ENCODE data around the gene TMEM126A. TPM values are rescaled to one million over a fixed set of nuclear protein-coding genes. Genes with fewer than 3 reads are reported as not detected.
"Not testable (repeated sequence)": the region's sequence is repeated elsewhere in the genome, so short reads cannot be mapped to it uniquely, and the experiment has no call there.

Gene TMEM126A
- total RNA-seq, 1 donor from 2014 or later = 47.2 TPM

DNA sequence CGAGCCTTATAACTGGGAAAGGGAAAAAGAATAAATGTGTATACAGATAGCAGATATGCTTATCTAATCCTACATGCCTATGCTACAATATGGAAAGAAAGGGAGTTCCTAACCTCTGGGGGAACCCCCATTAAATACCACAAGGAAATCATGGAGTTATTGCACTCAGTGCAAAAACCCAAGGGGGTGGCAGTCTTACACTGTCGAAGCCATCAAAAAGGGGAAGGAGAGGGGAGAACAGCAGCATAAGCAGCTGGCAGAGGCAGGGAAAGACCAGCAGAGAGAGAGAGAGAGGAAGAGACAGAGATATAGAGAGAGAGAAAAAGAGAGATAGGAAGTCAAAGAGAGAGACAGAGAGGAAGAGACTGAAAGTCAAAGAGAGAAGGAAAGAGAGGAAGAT, 36.1 kb upstream of the TMEM126A start:
- DNase-seq (ENCODE audit: low read depth); H3K36me3 ChIP-seq (ENCODE audit: insufficient read depth, low read length); H3K27ac ChIP-seq (ENCODE audit: low read depth, low read length); H3K36me3 Mint-ChIP-seq (ENCODE audit: low read depth, unreplicated experiment); H3K79me2 ChIP-seq (ENCODE audit: insufficient read depth, low read length); H3K4me3 Mint-ChIP-seq (ENCODE audit: unreplicated experiment); H3K27me3 ChIP-seq (ENCODE audit: insufficient read depth, low read length); H3K27ac Mint-ChIP-seq (ENCODE audit: unreplicated experiment); H3K9me3 ChIP-seq (ENCODE audit: insufficient read depth, low read depth, low read length); H4K20me1 ChIP-seq (ENCODE audit: insufficient read depth, low read length); H3K27me3 Mint-ChIP-seq (ENCODE audit: low read depth, unreplicated experiment); FAIRE-seq; H3K9me3 Mint-ChIP-seq (ENCODE audit: unreplicated experiment); H3K9ac ChIP-seq (ENCODE audit: low read length); H3K4me1 Mint-ChIP-seq (ENCODE audit: low read depth, unreplicated experiment); H2AFZ ChIP-seq (ENCODE audit: low read depth, low read length); H3K4me1 ChIP-seq (ENCODE audit: insufficient read depth, low read length); H3K4me3 ChIP-seq (ENCODE audit: insufficient read depth, low read depth, low read length); H3K4me2 ChIP-seq (ENCODE audit: low read length): not testable (repeated sequence)

DNA sequence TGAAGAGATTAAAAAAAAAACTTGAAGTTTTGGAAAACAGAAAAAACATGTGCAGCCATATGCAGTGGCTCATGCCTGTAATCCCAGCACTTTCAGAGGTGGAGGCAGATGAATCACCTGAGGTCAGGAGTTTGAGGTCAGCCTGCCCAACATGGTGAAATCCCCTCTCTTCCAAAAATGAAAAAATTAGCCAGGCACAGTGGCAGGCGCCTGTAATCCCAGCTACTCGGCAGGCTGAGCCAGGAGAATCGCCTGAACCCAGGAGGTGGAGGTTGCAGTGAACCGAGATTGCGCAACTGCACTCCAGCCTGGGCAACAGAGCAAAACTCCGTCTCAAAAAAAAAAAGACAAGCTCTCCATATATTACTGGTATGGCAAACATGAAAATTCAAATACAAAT, 28.3 kb upstream of the TMEM126A start:
- Histone ChIP-seq H3K27me3 (ENCODE audit: insufficient read depth, low read length) (no peaks in the 10 kb centered on the region), H3K4me3 (ENCODE audit: insufficient read depth, low read depth, low read length) (no peak overlapping the region), H3K36me3 (ENCODE audit: insufficient read depth, low read length) (no peaks in the 10 kb centered on the region), H3K4me1 (ENCODE audit: insufficient read depth, low read length) (no peaks in the 10 kb centered on the region), H3K79me2 (ENCODE audit: insufficient read depth, low read length) (no peaks in the 10 kb centered on the region), H3K4me2 (ENCODE audit: low read length) (no peak overlapping the region), H3K9ac (ENCODE audit: low read length) (no peak overlapping the region), H3K9me3 (ENCODE audit: insufficient read depth, low read depth, low read length) (no peaks in the 10 kb centered on the region), H4K20me1 (ENCODE audit: insufficient read depth, low read length) (no peaks in the 10 kb centered on the region), H3K27ac (ENCODE audit: low read depth, low read length) (no peak overlapping the region), H2AFZ (ENCODE audit: low read depth, low read length) (no peak overlapping the region)
- Mint-ChIP-seq H3K27ac (ENCODE audit: unreplicated experiment) (no peak overlapping the region), H3K4me3 (ENCODE audit: unreplicated experiment) (no peak overlapping the region), H3K27me3 (ENCODE audit: low read depth, unreplicated experiment) (no peaks in the 10 kb centered on the region), H3K36me3 (ENCODE audit: low read depth, unreplicated experiment) (peaks cover 2% of the 10 kb centered on the region), H3K4me1 (ENCODE audit: low read depth, unreplicated experiment) (peaks cover 2% of the 10 kb centered on the region), H3K9me3 (ENCODE audit: unreplicated experiment) (no peaks in the 10 kb centered on the region)
- no peak for TF ChIP-seq EZH2 (IDR thresholded peaks at IDR 0.05; ENCODE audit: insufficient read depth, low read length)
- TF ChIP-seq, protein P1, sequence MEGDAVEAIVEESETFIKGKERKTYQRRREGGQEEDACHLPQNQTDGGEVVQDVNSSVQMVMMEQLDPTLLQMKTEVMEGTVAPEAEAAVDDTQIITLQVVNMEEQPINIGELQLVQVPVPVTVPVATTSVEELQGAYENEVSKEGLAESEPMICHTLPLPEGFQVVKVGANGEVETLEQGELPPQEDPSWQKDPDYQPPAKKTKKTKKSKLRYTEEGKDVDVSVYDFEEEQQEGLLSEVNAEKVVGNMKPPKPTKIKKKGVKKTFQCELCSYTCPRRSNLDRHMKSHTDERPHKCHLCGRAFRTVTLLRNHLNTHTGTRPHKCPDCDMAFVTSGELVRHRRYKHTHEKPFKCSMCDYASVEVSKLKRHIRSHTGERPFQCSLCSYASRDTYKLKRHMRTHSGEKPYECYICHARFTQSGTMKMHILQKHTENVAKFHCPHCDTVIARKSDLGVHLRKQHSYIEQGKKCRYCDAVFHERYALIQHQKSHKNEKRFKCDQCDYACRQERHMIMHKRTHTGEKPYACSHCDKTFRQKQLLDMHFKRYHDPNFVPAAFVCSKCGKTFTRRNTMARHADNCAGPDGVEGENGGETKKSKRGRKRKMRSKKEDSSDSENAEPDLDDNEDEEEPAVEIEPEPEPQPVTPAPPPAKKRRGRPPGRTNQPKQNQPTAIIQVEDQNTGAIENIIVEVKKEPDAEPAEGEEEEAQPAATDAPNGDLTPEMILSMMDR (IDR thresholded peaks at IDR 0.05; ENCODE audit: insufficient read depth, low read depth, low read length) = no peak
- FAIRE-seq = no peak
- no peak for DNase-seq (ENCODE audit: low read depth)

DNA sequence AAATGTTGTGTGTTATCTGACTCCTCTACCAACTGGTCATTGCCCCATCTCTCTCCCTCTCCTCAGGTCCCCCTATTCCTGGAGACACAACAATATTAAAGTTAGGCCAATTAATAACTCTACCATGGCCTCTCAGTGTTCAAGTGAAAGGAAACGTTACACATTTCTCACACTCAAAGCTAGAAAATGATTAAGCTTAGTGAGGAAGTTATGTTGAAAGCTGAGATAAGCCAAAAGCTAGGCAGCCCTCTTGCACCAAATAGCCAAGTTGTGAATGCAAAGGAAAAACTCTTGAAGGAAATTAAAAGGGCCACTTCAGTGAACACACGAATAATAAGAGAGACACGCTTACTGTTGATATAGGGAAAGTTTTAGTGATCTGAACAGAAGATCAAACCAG, 27.5 kb upstream of the TMEM126A start:
- H3K27me3 Mint-ChIP-seq (ENCODE audit: low read depth, unreplicated experiment) = no peaks in the 10 kb centered on the region
- Histone ChIP-seq H3K9ac (ENCODE audit: low read length) (no peak overlapping the region), H3K4me3 (ENCODE audit: insufficient read depth, low read depth, low read length) (no peak overlapping the region), H3K79me2 (ENCODE audit: insufficient read depth, low read length) (no peaks in the 10 kb centered on the region), H3K36me3 (ENCODE audit: insufficient read depth, low read length) (no peaks in the 10 kb centered on the region), H3K4me2 (ENCODE audit: low read length) (no peak overlapping the region), H3K27ac (ENCODE audit: low read depth, low read length) (no peak overlapping the region), H3K9me3 (ENCODE audit: insufficient read depth, low read depth, low read length) (no peaks in the 10 kb centered on the region), H3K4me1 (ENCODE audit: insufficient read depth, low read length) (no peaks in the 10 kb centered on the region), H3K27me3 (ENCODE audit: insufficient read depth, low read length) (no peaks in the 10 kb centered on the region), H4K20me1 (ENCODE audit: insufficient read depth, low read length) (no peaks in the 10 kb centered on the region), H2AFZ (ENCODE audit: low read depth, low read length) (no peak overlapping the region)
- DNase-seq (ENCODE audit: low read depth) (no peak), FAIRE-seq (no peak)
- peaks cover 2% of the 10 kb centered on the region for H3K36me3 Mint-ChIP-seq (ENCODE audit: low read depth, unreplicated experiment)
- no peak overlapping the region for H3K27ac Mint-ChIP-seq (ENCODE audit: unreplicated experiment)
- H3K9me3 Mint-ChIP-seq (ENCODE audit: unreplicated experiment) = no peaks in the 10 kb centered on the region
- peaks cover 2% of the 10 kb centered on the region for H3K4me1 Mint-ChIP-seq (ENCODE audit: low read depth, unreplicated experiment)
- H3K4me3 Mint-ChIP-seq (ENCODE audit: unreplicated experiment) = no peak overlapping the region
- TF ChIP-seq, protein P1 (IDR thresholded peaks at IDR 0.05; ENCODE audit: insufficient read depth, low read depth, low read length) = no peak
- TF ChIP-seq EZH2 (IDR thresholded peaks at IDR 0.05; ENCODE audit: insufficient read depth, low read length) = no peak

Measured in astrocyte (in vitro differentiated cells and primary cell).